Measurements from ENCODE around the gene ESF1.
"Not testable (repeated sequence)": the region's sequence is repeated elsewhere in the genome, so short reads cannot be mapped to it uniquely, and the experiment has no call there.

The ESF1 gene

DNA sequence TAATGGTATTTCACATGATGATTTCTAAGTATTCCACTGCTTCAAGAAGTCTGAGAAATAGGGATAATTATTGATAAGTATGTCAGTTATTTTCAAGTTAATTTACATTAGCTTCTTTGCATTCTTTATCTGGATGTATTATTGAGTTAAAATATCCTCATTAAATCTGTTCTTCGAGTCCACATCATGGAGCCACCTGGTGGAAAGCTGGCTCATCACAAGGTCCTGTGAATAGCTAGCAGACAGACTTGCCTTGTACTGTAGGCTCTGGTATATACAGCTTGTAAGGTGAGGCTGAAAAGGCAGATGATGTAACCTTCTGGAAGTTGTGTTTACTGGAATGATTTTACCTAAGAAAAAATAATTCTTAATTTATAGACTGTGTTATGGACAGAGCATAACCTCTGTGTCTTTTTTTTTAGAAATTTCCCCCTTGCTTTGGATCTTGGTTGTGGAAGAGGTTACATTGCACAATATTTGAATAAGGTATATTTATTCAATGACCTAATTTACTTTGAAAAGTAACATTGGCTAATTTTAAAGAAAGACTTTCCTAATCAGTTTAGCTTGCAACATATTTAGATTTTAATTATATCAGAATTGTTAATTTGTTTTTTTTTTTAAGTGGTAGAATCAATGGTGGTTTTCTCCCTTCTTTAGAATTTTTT is 3.6 kb upstream of the ESF1 start:
- peak; percentile 41 for DNase-seq (ENCODE audit: low spot score)

DNA sequence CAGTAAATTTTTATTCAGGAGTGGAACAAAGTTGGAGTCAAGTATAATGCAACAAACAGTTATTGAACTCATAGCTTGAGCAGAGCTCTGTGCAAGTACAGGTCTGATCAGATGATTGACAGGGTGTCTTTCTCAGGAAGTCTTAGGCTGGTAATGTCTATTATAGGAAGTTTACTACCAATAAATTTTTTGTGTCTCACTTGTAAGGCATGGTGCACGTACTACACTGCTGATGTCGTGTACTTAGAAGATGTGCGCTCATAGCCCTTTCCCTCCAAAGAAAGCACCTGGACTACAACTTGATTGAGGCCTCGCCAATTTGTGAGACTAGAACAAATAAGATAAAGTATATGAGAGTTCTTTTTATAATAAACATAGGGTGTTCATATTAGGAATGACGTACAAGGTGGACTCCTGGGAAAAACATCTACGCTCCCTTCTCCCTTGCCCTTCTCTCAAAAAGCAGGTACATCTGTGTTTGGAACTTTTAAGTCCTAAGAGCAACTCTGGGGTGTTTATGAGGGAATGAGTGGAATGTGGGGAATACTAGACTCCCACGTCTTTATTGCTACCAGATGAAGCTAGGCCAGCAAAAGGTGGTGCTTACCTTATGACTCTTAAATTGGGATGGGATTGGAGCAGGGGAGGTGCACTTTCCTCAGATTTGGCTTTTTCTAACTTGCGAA is 1.6 kb upstream of the ESF1 start:
- no peak for DNase-seq (ENCODE audit: low spot score)

DNA sequence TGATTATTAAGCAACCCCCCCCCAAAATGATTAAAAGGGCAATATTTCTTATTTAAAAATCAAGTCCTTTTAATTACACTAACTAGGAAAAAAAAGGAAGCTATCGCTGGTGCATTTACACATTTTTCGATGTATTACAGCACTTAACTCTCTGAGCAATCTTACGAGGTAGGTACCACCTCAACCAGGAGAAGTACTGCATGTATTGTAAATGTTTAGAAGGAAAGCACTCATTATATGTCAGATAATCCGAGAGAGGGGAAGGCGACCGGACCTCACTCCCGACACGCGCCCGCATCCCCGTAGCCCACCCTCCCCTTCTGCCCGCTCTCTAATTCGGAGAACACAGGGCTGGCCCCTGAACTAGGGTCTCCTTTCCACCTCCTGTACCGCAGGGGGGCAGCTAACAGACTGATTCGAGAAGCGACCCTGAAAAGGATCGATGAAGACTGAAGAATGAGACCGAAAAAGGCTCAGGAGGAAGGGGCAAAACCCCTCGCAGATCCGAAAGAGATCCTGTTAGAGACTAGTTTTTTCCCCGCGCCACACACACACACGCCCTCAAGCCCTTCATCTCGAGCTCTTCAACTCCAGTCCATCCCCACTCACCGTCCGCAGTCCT is 337 bp downstream of the ESF1 start:
- no peak for DNase-seq (ENCODE audit: low spot score)

DNA sequence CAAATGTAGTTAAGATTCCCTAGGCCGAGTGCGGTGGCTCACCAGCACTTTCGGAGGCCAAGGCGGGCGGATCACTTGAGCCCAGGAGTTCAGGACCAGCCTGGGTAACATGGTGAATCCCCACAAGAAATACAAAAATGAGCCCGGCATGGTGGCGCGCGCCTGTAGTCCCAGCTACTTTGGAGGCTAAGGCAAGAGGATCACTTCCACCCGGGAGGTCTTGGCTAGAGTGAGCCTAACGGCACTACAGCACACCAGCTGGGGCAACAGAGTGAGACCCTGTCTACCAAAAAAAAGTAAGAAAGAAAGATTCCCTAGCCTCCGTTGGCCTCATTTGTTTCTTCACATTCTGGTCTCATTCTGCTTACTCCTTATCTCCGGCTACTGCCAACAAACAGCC is 1.2 kb downstream of the ESF1 start:
- DNase-seq (ENCODE audit: low spot score), result no peak

DNA sequence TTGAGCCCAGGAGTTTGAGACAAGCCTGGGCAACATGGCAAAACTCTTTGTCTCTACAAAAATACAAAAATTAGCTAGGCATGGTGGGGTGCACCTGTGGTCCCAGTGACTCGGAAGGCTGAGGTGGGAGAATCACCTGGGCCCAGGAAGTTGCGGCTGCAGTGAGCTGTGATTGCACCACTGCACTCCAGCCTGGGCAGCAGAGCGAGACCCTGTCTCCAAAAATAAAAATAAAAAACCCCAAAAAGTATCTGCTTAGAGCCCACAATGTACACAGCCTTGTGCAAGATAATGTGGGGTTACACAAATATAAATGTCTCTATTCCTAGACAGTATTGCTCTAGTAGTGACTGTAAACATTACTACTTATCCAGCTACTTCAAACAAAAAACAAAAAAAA is 5.9 kb downstream of the ESF1 start:
- no peak for DNase-seq (ENCODE audit: low spot score)

DNA sequence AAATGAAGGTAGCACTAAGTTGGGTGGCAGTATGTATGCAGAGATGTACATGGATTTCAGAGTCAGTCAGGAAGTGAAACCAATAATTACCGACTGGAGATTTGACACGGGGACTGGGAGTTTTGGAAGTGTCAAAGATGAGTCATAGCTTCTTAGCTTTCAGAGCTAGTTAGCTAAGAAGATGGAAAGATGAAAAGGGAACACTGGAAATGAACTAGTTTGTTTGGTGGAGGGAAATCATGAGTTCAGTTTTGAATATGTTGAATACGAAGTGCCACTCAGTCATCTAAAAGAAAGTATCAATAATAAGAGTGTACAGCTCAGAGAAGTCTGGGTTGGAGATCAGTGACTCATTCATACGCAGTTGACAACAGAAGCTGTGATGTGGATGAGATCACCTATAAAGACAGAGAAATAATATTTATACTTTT is 7.5 kb downstream of the ESF1 start:
- no peak for DNase-seq (ENCODE audit: low spot score)

DNA sequence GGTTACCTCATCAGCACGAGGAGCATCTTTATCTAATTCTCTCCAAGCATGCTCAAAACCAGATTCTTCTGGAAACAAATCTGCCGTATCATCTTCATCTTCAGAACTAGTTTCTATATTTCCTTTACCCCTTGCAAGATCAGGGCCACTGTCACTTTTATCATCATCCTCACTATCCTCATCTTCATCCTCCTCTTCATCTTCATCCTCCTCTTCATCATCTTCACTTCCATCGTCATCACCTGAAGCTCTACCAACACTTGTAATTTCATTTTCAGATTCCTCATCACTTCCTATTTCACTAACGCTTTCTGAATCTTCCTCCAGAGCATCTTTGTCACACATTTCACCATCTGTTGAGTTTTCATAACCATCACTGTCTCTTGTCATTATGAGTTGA is 8.9 kb downstream of the ESF1 start:
- no peak for DNase-seq (ENCODE audit: low spot score)

DNA sequence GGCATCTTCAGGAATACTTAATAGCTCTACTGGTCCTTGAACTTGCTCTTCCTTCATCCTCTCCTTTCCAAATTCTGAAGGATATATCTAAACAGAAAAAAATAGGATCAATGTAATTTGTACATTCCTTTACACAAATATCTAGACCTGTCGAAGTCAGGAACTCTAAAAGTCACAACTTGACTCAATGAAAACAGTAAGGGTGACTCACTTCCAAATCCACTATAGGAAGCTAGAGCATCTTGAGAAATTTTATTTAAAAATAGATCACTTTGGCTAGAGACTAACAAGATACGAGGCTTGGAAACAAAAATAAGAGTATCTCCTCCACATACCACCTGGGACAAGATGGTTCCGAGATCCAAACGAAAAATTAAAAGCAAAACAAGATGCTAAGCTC is 12.2 kb downstream of the ESF1 start:
- no peak for DNase-seq (ENCODE audit: low spot score)

DNA sequence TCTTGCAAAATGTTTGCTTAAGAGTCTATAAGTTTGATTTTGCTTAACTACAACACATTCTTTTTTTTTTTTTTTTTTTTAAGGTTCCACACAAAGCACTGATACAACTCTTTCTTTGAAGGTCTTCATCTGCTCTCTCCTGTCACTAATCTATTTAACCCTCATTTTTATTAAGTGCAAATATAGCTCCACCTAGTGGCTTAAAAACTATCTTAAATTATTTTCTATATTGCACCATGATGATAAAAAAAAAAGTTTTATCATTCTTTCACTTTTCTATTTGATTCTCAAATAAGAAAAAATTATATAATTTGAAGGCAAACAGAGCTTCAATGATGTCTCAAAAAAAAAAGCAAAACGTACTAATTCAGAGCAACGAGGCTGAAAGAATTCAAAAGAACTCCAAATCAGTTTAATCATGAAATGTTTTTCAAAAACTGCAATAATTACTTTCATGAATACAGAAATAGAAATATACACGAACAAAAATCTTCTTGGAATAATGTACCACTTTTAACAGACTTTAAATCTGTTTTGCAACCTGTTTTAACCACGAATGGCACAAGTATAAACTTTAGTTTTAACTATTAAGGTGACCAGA is 12.8 kb downstream of the ESF1 start:
- peak; percentile 12 for DNase-seq (ENCODE audit: low spot score)

DNA sequence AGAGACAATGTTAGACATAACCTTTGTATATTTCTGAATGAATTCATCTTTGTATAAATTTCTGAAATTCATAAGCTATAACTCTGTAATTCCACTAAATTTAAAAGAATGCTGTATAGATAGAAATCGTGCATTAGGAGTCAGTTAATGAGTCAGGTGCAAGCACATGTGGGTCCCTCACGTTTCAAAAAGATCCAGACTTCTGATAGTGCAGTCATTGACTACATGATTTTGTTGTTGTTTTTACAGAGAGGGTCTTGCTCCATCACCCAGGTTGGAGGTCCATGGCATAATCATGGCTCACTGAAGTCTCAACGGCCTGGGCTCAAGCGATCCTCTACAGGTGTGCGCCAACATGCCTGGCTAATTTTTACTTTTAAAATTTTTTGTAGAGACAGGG is 14.6 kb downstream of the ESF1 start:
- no peak for DNase-seq (ENCODE audit: low spot score)

DNA sequence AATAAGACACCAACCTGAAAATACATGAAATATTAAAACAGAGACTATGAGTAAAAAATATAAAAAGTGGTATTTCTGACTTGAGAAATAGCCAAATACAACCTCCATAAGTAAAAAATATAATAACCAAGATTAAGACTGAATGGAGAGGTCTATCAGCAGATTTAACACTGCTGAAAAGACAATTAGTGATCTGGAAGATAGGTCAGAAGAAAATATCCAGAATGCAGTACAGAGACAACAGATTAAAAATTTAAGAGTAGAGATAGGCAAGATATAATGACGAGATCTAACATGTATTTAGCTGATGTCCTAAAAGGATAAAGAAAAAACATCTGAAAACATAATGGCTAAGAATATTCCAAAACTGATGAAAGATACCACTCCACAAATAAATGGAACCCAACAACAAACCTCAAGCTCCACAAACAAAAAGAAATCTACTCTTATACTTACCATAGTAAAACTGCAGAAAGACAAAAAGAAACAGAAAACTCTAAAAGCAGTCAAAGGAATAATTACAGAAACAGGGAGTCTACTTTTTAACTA is 18.8 kb downstream of the ESF1 start:
- DNase-seq (ENCODE audit: low spot score), result no peak

DNA sequence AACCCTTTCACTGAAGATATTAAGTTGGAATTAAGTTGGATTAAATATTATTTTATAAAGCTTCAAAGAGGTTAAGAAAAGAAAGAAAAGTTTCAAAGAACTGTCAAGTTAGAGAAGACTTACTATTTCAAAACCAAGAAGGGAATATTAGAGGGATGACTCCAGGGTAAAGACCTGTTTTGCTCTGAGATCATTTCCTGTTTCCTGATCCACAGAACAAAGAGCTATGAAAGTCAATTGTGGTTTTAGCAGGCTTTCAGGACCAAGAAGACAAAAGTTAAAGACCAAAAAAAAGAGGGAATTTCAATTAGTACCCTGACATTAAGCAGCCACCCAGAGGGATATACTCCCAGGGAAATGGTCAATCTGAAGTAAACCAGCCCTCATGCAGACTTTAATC is 19.4 kb downstream of the ESF1 start:
- DNase-seq (ENCODE audit: low spot score), result no peak

DNA sequence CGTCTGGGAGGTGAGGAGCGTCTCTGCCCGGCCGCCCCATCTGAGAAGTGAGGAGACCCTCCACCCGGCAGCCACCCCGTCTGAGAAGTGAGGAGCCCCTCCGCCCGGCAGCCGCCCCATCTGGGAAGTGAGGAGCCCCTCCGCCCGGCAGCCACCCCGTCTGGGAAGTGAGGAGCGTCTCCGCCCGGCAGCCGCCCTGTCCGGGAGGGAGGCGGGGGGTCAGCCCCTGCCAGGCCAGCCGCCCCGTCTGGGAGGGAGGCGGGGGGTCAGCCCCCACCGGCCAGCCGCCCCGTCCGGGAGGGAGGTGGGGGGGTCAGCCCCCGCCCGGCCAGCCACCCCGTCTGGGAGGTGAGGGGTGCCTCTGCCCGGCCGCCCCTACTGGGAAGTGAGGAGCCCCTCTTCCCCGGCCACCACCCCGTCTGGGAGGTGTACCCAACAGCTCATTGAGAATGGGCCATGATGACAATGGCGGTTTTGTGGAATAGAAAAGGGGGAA is 24.2 kb downstream of the ESF1 start:
- DNase-seq (ENCODE audit: low spot score), result not testable (repeated sequence)

DNA sequence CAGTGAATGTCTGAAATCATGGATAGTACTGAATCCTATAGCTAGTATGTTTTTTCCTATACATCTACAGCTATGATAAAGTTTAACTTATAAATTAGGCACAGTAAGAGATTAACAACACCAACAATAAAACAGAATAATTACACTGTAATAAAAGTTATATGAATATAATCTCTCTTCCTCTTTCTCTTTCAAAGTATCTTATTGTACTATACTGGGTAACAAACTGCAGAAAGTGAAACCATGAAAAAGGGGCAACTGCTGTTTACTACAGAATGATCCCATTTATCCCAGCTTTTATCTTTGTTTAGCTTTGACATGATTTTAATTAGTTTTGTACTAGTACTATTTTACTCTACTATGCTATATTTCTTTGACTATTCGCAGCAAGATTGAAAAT is 25.8 kb downstream of the ESF1 start:
- no peak for DNase-seq (ENCODE audit: low spot score)

DNA sequence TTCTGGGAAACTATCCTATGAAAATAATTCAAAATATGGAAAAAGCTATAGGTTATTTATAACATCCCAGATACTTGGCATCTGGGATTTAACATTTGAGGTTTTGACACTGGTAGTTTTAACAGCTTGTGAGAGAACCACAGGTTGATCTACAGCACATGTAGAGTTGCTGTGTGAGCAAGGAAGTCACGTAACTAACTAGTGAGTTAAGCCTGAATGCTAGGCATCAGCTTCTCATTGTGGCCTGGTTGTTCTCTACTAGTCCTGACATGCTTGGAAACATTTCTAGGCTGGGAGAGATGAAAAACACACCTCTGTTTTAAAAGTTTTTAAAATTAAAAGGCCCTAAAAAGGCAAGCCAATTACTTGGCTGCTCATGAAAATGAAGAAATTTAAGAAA is 28.2 kb downstream of the ESF1 start:
- no peak for DNase-seq (ENCODE audit: low spot score)

DNA sequence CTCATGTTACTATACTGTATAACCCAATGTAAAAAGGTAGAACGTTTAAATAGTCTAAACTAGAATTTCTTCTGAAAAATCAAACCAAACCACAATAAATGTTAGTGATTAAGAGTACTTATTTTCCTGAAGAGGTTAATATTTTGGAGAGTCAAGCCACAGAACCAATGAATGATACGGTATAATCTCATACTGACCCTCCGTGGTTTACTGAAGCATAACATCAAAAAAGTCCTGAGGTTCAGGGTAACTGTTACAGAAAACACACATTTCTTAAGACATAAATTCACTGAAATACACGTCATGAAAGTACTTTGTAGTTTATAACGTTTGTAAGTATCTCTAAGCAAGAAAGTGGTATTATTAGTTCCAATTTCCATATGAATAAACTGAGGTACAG is 28.9 kb downstream of the ESF1 start:
- no peak for DNase-seq (ENCODE audit: low spot score)

DNA sequence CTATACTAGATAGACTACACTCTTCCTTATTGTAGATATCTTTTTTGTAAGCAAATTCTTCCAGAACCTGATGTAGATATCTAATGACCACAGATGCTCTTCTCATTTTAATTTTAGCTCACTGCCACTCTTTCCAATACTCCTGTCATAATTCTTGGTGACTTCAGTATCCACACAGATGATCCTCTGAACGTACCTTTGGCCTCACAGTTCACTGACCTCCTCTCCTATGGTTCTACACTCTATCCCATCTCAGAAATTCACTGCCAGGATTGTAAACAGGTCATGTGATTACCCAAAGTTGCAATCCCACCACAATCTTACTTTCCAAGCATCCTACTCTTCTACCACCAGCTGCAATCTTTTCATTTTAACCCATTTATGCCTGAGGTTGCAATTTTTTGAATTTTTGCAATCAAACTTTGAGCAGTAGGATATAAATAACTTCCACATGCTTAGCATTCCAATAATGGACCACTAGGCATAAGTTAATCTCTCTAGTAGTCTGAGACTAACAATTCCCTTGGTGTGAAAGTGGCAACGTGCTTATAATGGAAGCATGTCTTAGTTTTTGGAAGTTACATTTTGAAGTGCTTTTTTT is 31.2 kb downstream of the ESF1 start:
- no peak for DNase-seq (ENCODE audit: low spot score)

DNA sequence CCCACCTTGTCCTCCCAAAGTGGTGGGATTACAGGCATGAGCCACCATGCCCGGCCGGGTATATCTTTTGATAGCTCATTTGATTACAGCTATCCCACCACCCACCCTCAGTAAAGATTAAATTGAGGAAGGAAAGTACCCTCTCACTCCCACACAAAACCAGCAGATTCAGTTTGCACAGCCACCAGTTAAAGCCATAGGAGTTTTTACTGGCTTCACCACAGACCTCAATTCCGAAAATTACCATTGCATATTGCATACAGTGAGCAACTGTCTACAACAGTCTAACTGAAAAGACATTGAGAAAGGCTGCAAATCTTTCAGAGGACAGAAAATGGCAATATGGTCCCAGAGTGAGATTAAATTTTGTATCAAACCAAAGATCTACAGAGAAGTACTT is 34.9 kb downstream of the ESF1 start:
- no peak for DNase-seq (ENCODE audit: low spot score)

DNA sequence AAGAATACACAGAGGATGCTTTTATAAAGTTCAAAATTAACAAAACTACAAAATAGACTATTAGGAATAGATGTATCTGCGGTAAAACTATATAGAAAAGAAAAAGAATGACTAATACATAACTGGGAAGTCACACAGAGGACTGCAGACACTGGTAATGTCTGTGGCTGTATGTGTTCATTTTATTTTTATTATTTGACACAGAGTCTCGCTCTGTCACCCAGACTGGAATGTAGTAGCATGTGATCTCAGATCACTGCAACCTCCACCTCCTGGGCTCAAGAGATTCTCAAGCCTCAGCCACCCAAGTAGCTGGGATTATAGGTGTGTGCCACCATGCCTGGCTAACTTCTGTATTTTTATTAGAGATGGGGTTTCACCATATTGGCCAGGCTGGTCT is 38.9 kb downstream of the ESF1 start:
- no peak for DNase-seq (ENCODE audit: low spot score)

DNA sequence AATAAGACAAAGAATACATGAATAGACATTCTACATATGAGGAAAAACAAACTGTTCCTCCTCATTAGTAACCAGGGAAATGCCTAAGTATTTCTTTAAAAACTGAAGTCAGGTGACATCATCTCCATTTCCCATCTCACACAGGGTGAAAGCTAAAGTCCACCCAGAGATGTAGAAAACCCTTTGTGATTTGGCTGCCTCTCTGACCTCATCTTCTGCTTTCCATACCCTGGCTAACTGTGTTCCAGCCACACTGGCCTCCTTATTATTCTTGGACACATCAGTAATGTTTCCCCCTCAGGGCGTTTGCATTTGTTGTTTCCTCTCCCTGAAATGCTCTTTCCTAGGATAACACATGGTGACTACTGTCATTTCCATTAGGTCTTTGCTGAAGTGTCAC is 40.4 kb downstream of the ESF1 start:
- no peak for DNase-seq (ENCODE audit: low spot score)

DNA sequence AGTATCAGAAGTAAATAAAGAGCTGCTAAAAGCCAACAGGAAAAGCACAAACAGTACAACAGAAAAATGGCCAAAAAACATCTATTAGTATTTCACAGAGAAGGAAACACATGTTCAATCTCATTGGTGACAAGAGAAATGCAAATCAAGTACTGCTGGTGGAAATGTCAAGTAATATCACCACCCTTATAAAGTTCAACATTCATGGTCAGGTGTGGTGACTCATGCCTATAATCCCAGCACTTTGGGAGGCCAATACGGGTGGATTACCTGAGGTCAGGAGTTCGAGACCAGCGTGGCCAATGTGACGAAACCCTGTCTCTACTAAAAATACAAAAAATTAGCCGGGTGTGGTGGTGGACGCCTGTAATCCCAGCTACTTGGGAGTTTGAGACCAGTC is 42.8 kb downstream of the ESF1 start:
- no peak for DNase-seq (ENCODE audit: low spot score)
